ENCODE results near the gene DIPK1B.

DNA sequence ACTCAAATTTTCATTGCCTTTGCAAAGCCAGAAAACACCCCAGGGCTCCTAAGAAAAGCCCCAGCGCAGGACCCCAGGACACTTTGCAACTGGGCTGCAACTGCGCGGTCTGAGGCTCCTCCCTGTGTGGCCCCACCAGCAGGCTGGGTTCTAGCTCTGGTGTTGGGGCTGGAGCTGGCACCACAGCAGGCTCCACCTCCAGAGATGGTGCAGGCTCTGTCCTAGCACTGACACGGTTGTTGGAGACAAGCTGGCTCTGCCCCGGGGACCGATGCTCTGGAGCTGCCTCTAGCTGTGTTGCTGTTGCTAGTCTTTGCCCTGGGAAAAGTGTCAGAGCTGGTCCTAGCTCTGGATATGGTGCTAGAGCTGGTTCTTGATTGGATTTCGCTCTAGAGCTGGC, 16.8 kb downstream of the DIPK1B start:
- TF ChIP-seq YY1 (IDR thresholded peaks at IDR 0.05; ENCODE audit: insufficient read depth, insufficient read length) (no peak), ZNF274 (IDR thresholded peaks at IDR 0.05; ENCODE audit: low read depth, low read length) (no peak)
